Neural progenitor cell (in vitro differentiated cells): ENCODE results near the gene SACM1L. TPM values are rescaled to one million over a fixed set of nuclear protein-coding genes. Genes with fewer than 3 reads are reported as not detected.

ENCODE experiments used
- DNase-seq: peaks from one replicate; pipeline ENCODE4 v3.0.0-alpha.2; 2016; ENCODE audit warnings: low spot score
- H2AFZ ChIP-seq: fragments of 200-600 bp; sonication (generic); replicated peaks from 2 replicates; pipeline ENCODE4 v1.6.1; 2016; ENCODE audit warnings: antibody characterized with exemption
- H3F3A ChIP-seq: fragments of 200-600 bp; sonication (generic); 2 replicates; pipeline ENCODE4 v1.6.1; 2016; ENCODE audit warnings: antibody characterized with exemption, low read depth
- H3K27ac ChIP-seq: fragments of 200-600 bp; sonication (generic); 2 replicates; pipeline ENCODE4 v1.5.1; 2016; ENCODE audit warnings: mild to moderate bottlenecking
- H3K27me3 ChIP-seq: fragments of 200-600 bp; sonication (generic); 2 replicates; pipeline ENCODE4 v1.6.1; 2016; ENCODE audit warnings: mild to moderate bottlenecking, moderate library complexity
- H3K36me3 ChIP-seq: fragments of 200-600 bp; sonication (generic); 2 replicates; pipeline ENCODE4 v1.5.1; 2016
- H3K4me1 ChIP-seq: fragments of 200-600 bp; sonication (generic); 2 replicates; pipeline ENCODE4 v1.6.1; 2016; ENCODE audit warnings: mixed run types
- H3K4me2 ChIP-seq: fragments of 200-600 bp; sonication (generic); 2 replicates; pipeline ENCODE4 v1.6.1; 2016
- H3K4me3 ChIP-seq: fragments of 200-600 bp; sonication (generic); 2 replicates; pipeline ENCODE4 v1.5.1; 2016
- H3K79me2 ChIP-seq: fragments of 200-600 bp; sonication (generic); 2 replicates; pipeline ENCODE4 v1.6.1; 2016; ENCODE audit warnings: low read depth
- H3K9ac ChIP-seq: fragments of 200-600 bp; sonication (generic); 2 replicates; pipeline ENCODE4 v1.6.1; 2016
- H3K9me3 ChIP-seq: fragments of 200-600 bp; sonication (generic); 2 replicates; pipeline ENCODE4 v1.5.1; 2016; ENCODE audit warnings: low read depth
- H4K20me1 ChIP-seq: fragments of 200-600 bp; sonication (generic); 2 replicates; pipeline ENCODE4 v1.6.1; 2016; ENCODE audit warnings: low read depth
- H3K27ac Mint-ChIP-seq: 3 replicates; pipeline ENCODE4 v1.8.0; 2021; ENCODE audit warnings: mixed read lengths
- H3K27me3 Mint-ChIP-seq: 2 replicates; pipeline ENCODE4 v1.8.0; 2022; ENCODE audit warnings: low read depth, mild to moderate bottlenecking, inconsistent platforms, moderate library complexity, mixed read lengths; ENCODE audit not compliant: insufficient read depth
- H3K36me3 Mint-ChIP-seq: 3 replicates; pipeline ENCODE4 v1.8.0; 2021; ENCODE audit warnings: mixed read lengths
- H3K4me1 Mint-ChIP-seq: 3 replicates; pipeline ENCODE4 v1.8.0; 2021; ENCODE audit warnings: mixed read lengths
- H3K4me3 Mint-ChIP-seq: 3 replicates; pipeline ENCODE4 v1.8.0; 2021; ENCODE audit warnings: mild to moderate bottlenecking, moderate library complexity, mixed read lengths
- H3K9me3 Mint-ChIP-seq: 3 replicates; pipeline ENCODE4 v1.8.0; 2020; ENCODE audit warnings: mixed read lengths
- CTCF ChIP-seq: fragments of 200-600 bp; sonication (generic); IDR thresholded peaks from 2 replicates; pipeline ENCODE4 v1.5.1; 2017; ENCODE audit warnings: antibody characterized with exemption, mild to moderate bottlenecking
- EZH2 ChIP-seq: fragments of 200-600 bp; sonication (generic); IDR thresholded peaks from 2 replicates; pipeline ENCODE4 v1.6.1; 2017; ENCODE audit warnings: antibody characterized with exemption, mild to moderate bottlenecking, moderate library complexity
- EZH2phosphoT487 ChIP-seq: fragments of 200-600 bp; sonication (generic); IDR thresholded peaks from 2 replicates; pipeline ENCODE4 v1.6.1; 2017; ENCODE audit warnings: antibody characterized with exemption
- total RNA-seq: library from RNA; depleted of rRNA; stranded (reverse); fragments of >200 nt; gene quantifications from 2 replicates; pipeline ENCODE4 v1.2.3, GENCODE V29; 2015; ENCODE audit warnings: low replicate concordance

The SACM1L gene
- total RNA-seq, 1 donor from 2014 or later = 61.8 TPM

- no peaks in the 10 kb centered on the region for H3F3A ChIP-seq
- H3K9ac ChIP-seq = no peak overlapping the region
- peaks cover 7% of the 10 kb centered on the region for H3K36me3 Mint-ChIP-seq
- TF ChIP-seq CTCF (no peak), EZH2phosphoT487 (no peak), EZH2 (no peak)
- H3K27ac Mint-ChIP-seq = no peak overlapping the region
- H3K4me3 Mint-ChIP-seq = no peak overlapping the region
- H3K4me1 Mint-ChIP-seq = peaks cover 16% of the 10 kb centered on the region
- no peaks in the 10 kb centered on the region for H3K9me3 Mint-ChIP-seq
- H3K9me3 ChIP-seq = no peaks in the 10 kb centered on the region
- no peaks in the 10 kb centered on the region for H3K36me3 ChIP-seq
- peaks cover 6% of the 10 kb centered on the region for H4K20me1 ChIP-seq
- peaks cover 3% of the 10 kb centered on the region for H3K79me2 ChIP-seq
- H3K4me3 ChIP-seq = no peak overlapping the region
- no peak overlapping the region for H3K4me2 ChIP-seq
- no peaks in the 10 kb centered on the region for H3K27me3 ChIP-seq
- DNase-seq = no peak
- no peaks in the 10 kb centered on the region for H3K4me1 ChIP-seq
- no peaks in the 10 kb centered on the region for H3K27me3 Mint-ChIP-seq
- H3K27ac ChIP-seq = no peak overlapping the region
- H2AFZ ChIP-seq = no peak overlapping the region
Observed at GRCh38 chr3:45646051-45646585, 43.1 kb upstream of the SACM1L start.

- H3K4me1 Mint-ChIP-seq = peaks cover 14% of the 10 kb centered on the region
- no peak overlapping the region for H3K4me3 Mint-ChIP-seq
- H3K9ac ChIP-seq = no peak overlapping the region
- H3K27me3 Mint-ChIP-seq = no peaks in the 10 kb centered on the region
- no peak overlapping the region for H3K27ac Mint-ChIP-seq
- no peak overlapping the region for H3K4me2 ChIP-seq
- DNase-seq = no peak
- H3K9me3 ChIP-seq = no peaks in the 10 kb centered on the region
- H3K27ac ChIP-seq = no peak overlapping the region
- H3K9me3 Mint-ChIP-seq = no peaks in the 10 kb centered on the region
- no peaks in the 10 kb centered on the region for H3F3A ChIP-seq
- H3K36me3 Mint-ChIP-seq = peaks cover 7% of the 10 kb centered on the region
- no peaks in the 10 kb centered on the region for H3K4me1 ChIP-seq
- TF ChIP-seq EZH2phosphoT487 (no peak), EZH2 (no peak), CTCF (no peak)
- no peak overlapping the region for H3K4me3 ChIP-seq
- no peaks in the 10 kb centered on the region for H3K36me3 ChIP-seq
- H3K79me2 ChIP-seq = peaks cover 3% of the 10 kb centered on the region
- peaks cover 6% of the 10 kb centered on the region for H4K20me1 ChIP-seq
- no peak overlapping the region for H2AFZ ChIP-seq
- no peaks in the 10 kb centered on the region for H3K27me3 ChIP-seq
Observed at GRCh38 chr3:45647148-45647619, 42.0 kb upstream of the SACM1L start.

- H3K4me3 ChIP-seq = no peak overlapping the region
- Mint-ChIP-seq H3K9me3 (no peaks in the 10 kb centered on the region), H3K4me1 (peaks cover 5% of the 10 kb centered on the region), H3K36me3 (peaks cover under 1% of the 10 kb centered on the region), H3K4me3 (no peak overlapping the region), H3K27me3 (no peaks in the 10 kb centered on the region), H3K27ac (no peak overlapping the region)
- no peak for TF ChIP-seq EZH2phosphoT487
- TF ChIP-seq EZH2 = no peak
- no peak for TF ChIP-seq CTCF
- H3K9me3 ChIP-seq = no peaks in the 10 kb centered on the region
- no peaks in the 10 kb centered on the region for H3K27me3 ChIP-seq
- no peak overlapping the region for H2AFZ ChIP-seq
- H3K36me3 ChIP-seq = no peaks in the 10 kb centered on the region
- no peak for DNase-seq
- no peaks in the 10 kb centered on the region for H3K4me1 ChIP-seq
- peaks cover 3% of the 10 kb centered on the region for H3K79me2 ChIP-seq
- no peak overlapping the region for H3K4me2 ChIP-seq
- no peak overlapping the region for H3K27ac ChIP-seq
- H3K9ac ChIP-seq = no peak overlapping the region
- H4K20me1 ChIP-seq = no peaks in the 10 kb centered on the region
- H3F3A ChIP-seq = no peaks in the 10 kb centered on the region
Observed at GRCh38 chr3:45653205-45653604, 36.0 kb upstream of the SACM1L start.
